Urinary bladder (tissue), 4 donors: Measurements from ENCODE around the gene TTC21B. TPM values are rescaled to one million over a fixed set of nuclear protein-coding genes. Genes with fewer than 3 reads are reported as not detected.
"Not testable (repeated sequence)": the region's sequence is repeated elsewhere in the genome, so short reads cannot be mapped to it uniquely, and the experiment has no call there.

Experiments used
- DNase-seq: peaks from one replicate; pipeline ENCODE4 v3.0.0-alpha.2; 2015; ENCODE audit errors: extremely low spot score
- H3K27ac ChIP-seq: one replicate; pipeline ENCODE4 v1.5.1; 2013; ENCODE audit warnings: low read depth, mild to moderate bottlenecking, moderate library complexity
- H3K36me3 ChIP-seq: one replicate; pipeline ENCODE4 v1.6.1; 2013; ENCODE audit warnings: mild to moderate bottlenecking, moderate library complexity; ENCODE audit not compliant: insufficient read depth
- H3K4me1 ChIP-seq: one replicate; pipeline ENCODE4 v1.6.1; 2013; ENCODE audit warnings: mild to moderate bottlenecking, moderate library complexity; ENCODE audit not compliant: insufficient read depth
- H3K4me3 ChIP-seq: one replicate; pipeline ENCODE4 v1.5.1; 2013; ENCODE audit warnings: low read depth, low read length
- WGBS: extraction: QIAGEN DNeasy Blood & Tissue Kit; methylation state at CpG from one replicate; pipeline ENCODE4 v1.1.7; 2013; 5-methylcytosine and 5-hydroxymethylcytosine counted together
- polyA plus RNA-seq: library from polyadenylated mRNA; stranded (reverse); fragments of 200-250 nt; gene quantifications from one replicate; pipeline ENCODE4 v1.2.3, GENCODE V29; 2013
- total RNA-seq: library from RNA; depleted of rRNA; stranded (reverse); fragments of >200 nt; gene quantifications from one replicate; pipeline ENCODE4 v1.2.3, GENCODE V29; 2014
- donor health status: healthy with polysubstance abuse.
- donor health status: healthy.

Gene TTC21B
- total and polyA plus RNA-seq, 2 donors, result 7.4 to 81.2 TPM

DNA sequence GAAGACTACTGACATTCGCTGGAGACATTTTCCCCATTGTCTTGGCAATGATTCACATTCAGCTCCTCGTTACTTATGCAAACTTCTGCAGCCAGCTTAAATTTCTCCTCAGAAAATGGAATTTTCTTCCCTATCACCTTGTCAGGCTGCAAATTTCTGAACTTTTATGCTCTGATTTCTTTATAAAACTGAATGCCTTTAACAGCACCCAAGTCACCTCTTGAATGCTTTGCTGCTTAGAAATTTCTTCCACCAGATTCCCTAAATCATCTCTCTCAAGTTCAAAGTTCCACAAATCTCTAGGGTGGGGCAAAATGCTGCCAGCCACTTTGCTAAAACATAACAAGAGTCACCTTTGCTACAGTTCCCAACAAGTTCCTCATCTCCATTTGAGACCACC lies 92.5 kb downstream of the TTC21B start:
- H3K27ac ChIP-seq, H3K4me1 ChIP-seq, H3K4me3 ChIP-seq, DNase-seq, H3K36me3 ChIP-seq: not testable (repeated sequence)
- 97% methylated on average over 2 of the region's 2 CpGs for WGBS

DNA sequence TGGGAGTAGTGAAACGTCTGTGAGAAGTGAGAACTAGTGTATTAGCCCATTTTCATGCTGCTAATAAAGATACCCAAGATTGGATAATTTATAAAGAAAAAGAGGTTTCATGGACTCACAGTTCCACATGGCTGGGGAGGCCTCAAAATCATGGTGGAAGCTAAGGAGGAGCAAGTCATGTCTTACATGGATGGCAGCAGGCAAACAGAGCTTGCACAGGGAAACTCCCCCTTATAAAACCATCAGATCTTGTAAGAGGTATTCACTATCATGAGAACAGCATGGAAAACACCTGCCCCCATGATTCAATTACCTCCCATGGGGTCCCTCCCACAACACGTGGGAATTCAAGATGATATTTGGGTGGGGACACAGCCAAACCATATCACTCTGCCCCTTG lies 93.9 kb downstream of the TTC21B start:
- not testable (repeated sequence) for H3K4me3 ChIP-seq, H3K4me1 ChIP-seq, H3K36me3 ChIP-seq, H3K27ac ChIP-seq, DNase-seq
- WGBS, result 91% methylated on average over 2 of the region's 2 CpGs

DNA sequence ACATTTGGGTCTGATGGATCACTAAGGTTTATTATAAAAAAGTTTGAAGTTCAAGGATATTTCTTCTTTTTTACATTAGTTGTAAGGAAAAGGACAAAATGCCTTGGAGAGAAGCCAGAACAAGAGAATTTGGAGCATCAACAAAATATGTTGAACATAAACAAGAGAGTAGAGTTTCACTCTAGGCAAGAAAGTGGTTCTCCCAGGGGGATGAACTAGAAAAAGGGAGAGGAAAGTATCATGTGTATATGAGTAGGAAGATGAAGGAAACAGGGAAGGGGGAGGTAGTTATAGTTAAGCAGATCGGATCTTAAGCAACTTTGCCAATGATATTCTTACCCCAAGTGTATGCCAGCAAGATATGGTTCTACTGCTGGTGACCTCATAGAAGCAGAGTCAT lies 95.7 kb downstream of the TTC21B start:
- no peaks in the 10 kb centered on the region for H3K4me1 ChIP-seq
- DNase-seq, result no peak
- H3K27ac ChIP-seq, result no peak overlapping the region
- H3K4me3 ChIP-seq, result no peak overlapping the region
- WGBS, result 41% methylated on average over 1 of the region's 1 CpG
- no peaks in the 10 kb centered on the region for H3K36me3 ChIP-seq

DNA sequence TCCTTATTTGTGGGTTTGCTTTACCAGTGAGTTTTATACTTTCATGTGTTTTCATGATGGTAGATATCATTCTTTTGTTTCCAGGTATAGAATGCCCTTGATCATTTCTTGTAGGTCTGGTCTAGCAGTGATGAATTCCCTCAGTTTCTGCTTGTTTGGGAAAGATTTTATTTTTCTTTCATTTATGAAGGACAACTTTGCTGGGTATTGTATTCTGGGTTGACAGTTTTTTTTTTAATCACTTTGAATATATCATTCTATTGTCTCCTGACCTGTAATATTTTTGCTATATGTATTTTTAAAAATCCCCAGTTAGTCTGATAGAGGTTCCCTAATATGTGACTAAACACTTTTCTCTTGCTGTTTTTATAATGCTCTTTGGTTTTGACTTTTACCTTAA lies 101.2 kb downstream of the TTC21B start:
- H3K27ac ChIP-seq, result no peak overlapping the region

DNA sequence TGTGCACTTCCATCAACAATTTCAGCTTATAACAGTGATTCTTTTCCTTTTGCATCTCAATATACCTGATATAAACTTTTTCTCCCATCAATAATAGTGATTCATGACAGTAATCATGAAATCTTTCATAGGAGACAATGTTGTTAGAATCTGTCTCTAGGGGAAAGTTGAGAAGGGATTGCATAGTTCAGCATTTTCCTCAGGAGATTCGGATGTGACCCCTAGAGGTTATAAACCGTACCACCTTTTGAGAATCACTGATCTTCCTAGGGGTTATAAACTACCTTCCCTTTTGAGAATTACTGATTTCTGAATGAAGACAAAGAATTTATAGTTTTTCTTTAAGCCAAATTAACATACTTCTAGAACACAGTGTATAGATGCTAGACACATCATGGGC lies 106.6 kb downstream of the TTC21B start:
- Histone ChIP-seq H3K36me3 (no peaks in the 10 kb centered on the region), H3K4me1 (no peaks in the 10 kb centered on the region), H3K4me3 (no peak overlapping the region), H3K27ac (no peak overlapping the region)
- WGBS, result 58% methylated on average over 2 of the region's 2 CpGs
- no peak for DNase-seq

More for the DNA sequence above, 101.2 kb downstream of the TTC21B start:
- Histone ChIP-seq H3K4me3 (no peak overlapping the region), H3K4me1 (no peaks in the 10 kb centered on the region), H3K36me3 (no peaks in the 10 kb centered on the region)
- no peak for DNase-seq

DNA sequence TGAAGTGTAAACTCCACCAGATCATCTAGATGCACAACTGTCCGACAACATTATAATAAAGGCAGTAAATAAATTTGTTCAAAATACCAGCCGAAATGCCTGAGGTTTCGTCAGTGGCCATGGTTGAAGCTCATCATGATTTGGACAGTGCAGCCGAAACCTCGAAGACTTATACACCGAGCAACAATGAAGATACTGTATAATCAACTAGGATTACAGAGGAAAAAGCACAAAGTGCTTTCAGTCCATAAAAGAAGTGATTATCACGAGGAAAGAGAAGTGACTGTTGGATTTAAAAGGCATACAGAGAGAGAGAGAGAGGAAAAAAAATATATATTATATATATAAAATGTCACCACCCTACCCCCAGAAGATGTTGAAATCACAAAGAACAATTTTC lies 107.5 kb downstream of the TTC21B start:
- WGBS, result 86% methylated on average over 7 of the region's 7 CpGs
- Histone ChIP-seq H3K36me3 (no peaks in the 10 kb centered on the region), H3K4me3 (no peak overlapping the region), H3K27ac (no peak overlapping the region), H3K4me1 (no peaks in the 10 kb centered on the region)
- DNase-seq, result no peak

DNA sequence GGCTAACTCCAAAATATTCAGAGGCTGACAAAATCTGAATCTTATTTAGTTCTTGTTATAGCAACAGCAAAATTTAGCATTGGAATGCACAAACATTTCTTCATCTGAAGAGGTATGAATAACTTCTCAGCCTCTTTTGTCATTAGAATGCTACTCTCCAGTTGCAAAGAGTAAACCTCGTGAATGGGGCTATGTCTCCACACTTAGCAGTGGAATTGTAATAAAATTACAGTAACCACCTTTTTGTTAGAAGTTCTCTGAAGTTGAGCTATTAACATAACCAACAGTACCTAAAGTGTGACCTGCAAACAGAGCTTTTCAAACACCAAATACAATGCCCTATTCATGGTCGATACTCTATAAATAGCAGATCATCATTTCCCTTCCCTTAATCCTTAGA lies 109.4 kb downstream of the TTC21B start:
- Histone ChIP-seq H3K4me1 (no peaks in the 10 kb centered on the region), H3K4me3 (no peak overlapping the region), H3K36me3 (no peaks in the 10 kb centered on the region), H3K27ac (no peak overlapping the region)
- 42% methylated on average over 2 of the region's 2 CpGs for WGBS
- no peak for DNase-seq

DNA sequence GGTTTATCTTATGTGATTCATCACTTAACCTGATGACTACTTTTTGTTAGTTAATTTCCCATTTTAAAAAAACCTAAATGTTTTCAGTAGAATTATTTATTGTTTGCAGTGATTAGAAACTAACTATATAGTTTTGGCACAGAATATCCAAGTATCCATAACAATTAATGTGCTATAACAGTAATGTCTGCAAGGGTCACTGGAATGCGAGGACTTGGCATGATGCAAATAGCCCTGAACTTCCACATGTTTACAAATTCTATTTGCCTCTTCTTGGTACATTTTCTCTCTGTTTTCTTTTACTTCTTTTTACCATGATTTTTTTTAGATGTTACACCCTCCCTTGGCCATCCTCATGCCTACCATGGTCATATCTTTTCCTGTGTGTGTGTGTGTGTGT lies 110.2 kb downstream of the TTC21B start:
- no peak for DNase-seq
- 90% methylated on average over 1 of the region's 1 CpG for WGBS
- no peak overlapping the region for H3K27ac ChIP-seq
- no peaks in the 10 kb centered on the region for H3K4me1 ChIP-seq
- H3K4me3 ChIP-seq, result no peak overlapping the region
- H3K36me3 ChIP-seq, result no peaks in the 10 kb centered on the region

DNA sequence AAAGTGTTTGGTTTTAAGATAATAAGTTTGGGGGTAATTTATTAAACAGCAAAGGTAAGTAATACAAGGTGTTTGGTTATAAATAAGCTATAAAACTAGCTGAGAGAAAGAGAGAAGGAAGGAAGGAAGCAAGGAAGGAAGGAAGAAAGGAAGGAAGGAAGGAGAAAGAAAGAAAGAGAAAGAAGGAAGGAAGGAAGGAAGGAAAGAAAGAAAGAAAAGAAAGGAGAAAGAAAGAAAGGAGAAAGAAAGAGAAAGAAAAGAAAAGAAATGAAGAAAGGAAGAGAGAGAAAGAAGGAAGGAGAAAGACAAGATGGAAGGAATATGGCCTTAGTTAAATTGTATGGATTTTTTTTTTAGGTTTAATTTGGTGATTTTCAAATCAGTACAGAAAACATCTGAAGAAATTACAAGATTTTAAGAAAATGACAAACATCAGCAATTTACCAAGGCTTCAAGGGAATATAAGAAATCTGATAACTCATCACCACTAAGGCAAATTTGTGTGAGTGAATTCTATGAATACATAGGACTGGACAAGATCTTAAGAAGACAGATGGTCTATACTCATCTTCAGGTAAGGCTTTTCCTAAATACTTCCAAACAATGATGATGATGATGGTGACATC lies 113.1 kb downstream of the TTC21B start:
- Histone ChIP-seq H3K27ac (no peak overlapping the region), H3K4me3 (no peak overlapping the region), H3K36me3 (no peaks in the 10 kb centered on the region), H3K4me1 (no peaks in the 10 kb centered on the region)
- DNase-seq, result no peak

DNA sequence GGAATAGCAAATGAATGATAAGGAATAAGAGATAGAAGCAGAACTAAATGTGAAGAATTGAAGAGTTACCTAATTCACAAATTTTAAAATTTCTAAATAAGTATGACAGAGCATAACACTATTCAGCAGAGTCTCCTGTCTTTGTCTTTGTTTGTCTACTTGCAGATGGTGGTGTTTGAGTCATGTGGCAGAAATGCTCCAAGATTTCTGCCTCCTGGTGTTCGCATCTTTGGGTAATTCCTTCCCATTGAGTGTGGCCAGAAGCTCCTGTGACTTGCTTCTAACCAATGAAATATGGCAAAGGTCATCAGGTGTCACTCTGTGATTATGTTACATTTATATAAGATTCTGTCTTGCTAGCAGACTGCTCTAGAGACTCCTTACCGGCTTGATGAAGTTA lies 114.0 kb downstream of the TTC21B start:
- H3K4me3 ChIP-seq, result no peak overlapping the region
- WGBS, result 86% methylated on average over 2 of the region's 2 CpGs
- no peaks in the 10 kb centered on the region for H3K4me1 ChIP-seq
- no peak for DNase-seq
- no peaks in the 10 kb centered on the region for H3K36me3 ChIP-seq
- no peak overlapping the region for H3K27ac ChIP-seq

DNA sequence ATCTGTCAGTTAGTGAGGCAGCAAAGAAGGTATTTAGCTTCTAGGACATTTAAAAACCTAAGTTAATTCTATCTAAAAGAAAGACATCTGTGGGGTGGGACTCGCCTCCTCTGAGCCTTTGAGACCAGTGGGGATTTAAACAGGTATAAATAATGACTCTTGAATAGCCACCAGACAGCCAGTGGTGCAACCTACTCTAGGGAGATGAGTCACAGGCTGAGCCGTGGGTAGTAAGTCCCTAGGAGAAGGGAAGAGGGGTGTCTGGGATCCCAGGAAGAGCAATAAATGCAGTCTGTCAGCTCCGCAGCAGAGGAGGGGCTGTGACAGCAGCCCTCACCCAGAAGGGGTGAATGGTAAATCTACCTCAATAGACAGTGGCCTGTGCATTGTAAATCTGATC lies 116.5 kb downstream of the TTC21B start:
- Histone ChIP-seq H3K4me1 (no peaks in the 10 kb centered on the region), H3K4me3 (no peak overlapping the region), H3K36me3 (no peaks in the 10 kb centered on the region), H3K27ac (no peak overlapping the region)
- 45% methylated on average over 3 of the region's 3 CpGs for whole genome bisulfite sequencing
- no peak for DNase-seq

DNA sequence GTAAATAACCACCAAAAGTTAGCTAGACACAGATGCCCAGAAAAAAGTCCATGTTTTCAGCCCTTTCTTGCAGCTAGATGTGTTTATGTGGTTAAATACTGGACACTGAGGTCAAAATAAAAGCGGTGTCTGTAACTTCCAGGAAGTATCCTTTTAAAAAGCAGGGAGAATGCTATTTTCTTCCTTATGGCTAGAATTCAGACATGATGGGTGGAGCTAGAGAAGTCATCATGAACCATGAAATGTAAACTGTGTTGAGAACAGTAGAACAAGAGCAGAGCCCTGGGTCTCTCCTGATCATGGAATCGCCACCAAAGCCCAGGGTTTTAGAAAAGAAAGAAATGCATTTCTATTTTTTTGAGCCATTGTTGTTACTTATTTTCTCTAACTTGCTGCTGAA lies 118.2 kb downstream of the TTC21B start:
- H3K4me1 ChIP-seq, result no peaks in the 10 kb centered on the region
- H3K27ac ChIP-seq, result no peak overlapping the region
- H3K4me3 ChIP-seq, result no peak overlapping the region
- no peak for DNase-seq
- no peaks in the 10 kb centered on the region for H3K36me3 ChIP-seq
- 85% methylated on average over 2 of the region's 2 CpGs for WGBS

DNA sequence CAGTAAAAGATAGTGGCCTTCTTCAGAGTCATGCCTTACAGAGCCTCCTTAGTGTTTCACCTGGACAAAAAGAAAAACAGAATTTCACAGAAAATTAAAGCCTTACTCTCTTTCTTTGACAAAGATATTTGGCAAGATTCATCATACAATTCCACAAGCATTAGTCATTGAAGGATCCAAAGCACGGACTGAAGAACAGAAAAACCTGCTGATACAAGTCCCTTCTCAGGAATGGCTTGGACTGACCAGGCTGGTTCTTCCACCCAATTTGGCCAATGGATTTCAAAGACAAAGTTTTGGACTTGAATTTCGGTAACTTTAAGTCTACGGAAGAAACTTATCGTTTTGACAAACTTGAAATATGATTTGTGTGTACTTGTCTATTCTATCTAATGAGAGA lies 120.4 kb downstream of the TTC21B start:
- no peak for DNase-seq
- 82% methylated on average over 4 of the region's 4 CpGs for WGBS
- no peak overlapping the region for H3K27ac ChIP-seq
- H3K4me3 ChIP-seq, result no peak overlapping the region
- no peaks in the 10 kb centered on the region for H3K4me1 ChIP-seq
- H3K36me3 ChIP-seq, result no peaks in the 10 kb centered on the region

DNA sequence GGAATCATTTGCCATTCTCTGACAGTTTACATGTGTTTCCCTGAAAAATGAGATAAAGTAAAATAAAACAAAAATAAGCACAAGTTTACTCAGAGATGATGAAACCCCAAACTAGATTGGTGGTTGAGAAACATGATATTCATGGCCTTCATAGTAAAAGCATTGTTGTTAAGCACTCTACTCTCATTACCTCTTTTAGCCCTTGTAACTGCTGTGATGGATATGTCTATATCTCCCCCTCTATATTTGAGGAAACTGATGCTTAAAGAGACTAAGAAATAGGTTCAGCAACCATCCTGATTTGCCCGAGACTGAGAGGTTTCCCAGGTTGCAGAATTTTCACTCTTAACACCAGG lies 125.7 kb downstream of the TTC21B start:
- H3K4me1 ChIP-seq, result no peaks in the 10 kb centered on the region
- no peak overlapping the region for H3K27ac ChIP-seq
- H3K4me3 ChIP-seq, result no peak overlapping the region
- no peak for DNase-seq
- WGBS, result 76% methylated on average over 1 of the region's 1 CpG
- H3K36me3 ChIP-seq, result no peaks in the 10 kb centered on the region
